Karpas-422 (cell line): ENCODE data around the gene SBK1. TPM values are rescaled to one million over a fixed set of nuclear protein-coding genes. Genes with fewer than 3 reads are reported as not detected.

Experiments
- DNase-seq: peaks from one replicate; pipeline ENCODE4 v3.0.0-alpha.2; 2015
- H2AFZ ChIP-seq: fragments of 200-600 bp; sonication (generic); 2 replicates; pipeline ENCODE4 v1.6.1; 2014; ENCODE audit warnings: antibody characterized with exemption, low read length, mixed read lengths
- H3K27ac ChIP-seq: fragments of 200-600 bp; sonication (generic); 2 replicates; pipeline ENCODE4 v1.5.1; 2014; ENCODE audit warnings: mild to moderate bottlenecking, low read length, moderate library complexity
- H3K27me3 ChIP-seq: fragments of 200-600 bp; sonication (generic); 2 replicates; pipeline ENCODE4 v1.6.1; 2014; ENCODE audit warnings: low read length, mixed read lengths
- H3K36me3 ChIP-seq: fragments of 200-600 bp; sonication (generic); 2 replicates; pipeline ENCODE4 v1.6.1; 2014; ENCODE audit warnings: low read length, mixed read lengths; ENCODE audit not compliant: insufficient read depth
- H3K4me1 ChIP-seq: fragments of 200-600 bp; sonication (generic); 2 replicates; pipeline ENCODE4 v1.6.1; 2014; ENCODE audit warnings: mild to moderate bottlenecking, low read length, mixed read lengths
- H3K4me2 ChIP-seq: fragments of 200-600 bp; sonication (generic); 2 replicates; pipeline ENCODE4 v1.6.1; 2014; ENCODE audit warnings: low read length, low read depth, mild to moderate bottlenecking; ENCODE audit not compliant: poor library complexity, severe bottlenecking
- H3K4me3 ChIP-seq: fragments of 200-600 bp; sonication (generic); 2 replicates; pipeline ENCODE4 v1.5.1; 2014; ENCODE audit warnings: mild to moderate bottlenecking, antibody characterized with exemption, low read length, mixed read lengths
- H3K79me2 ChIP-seq: fragments of 200-600 bp; sonication (generic); 2 replicates; pipeline ENCODE4 v1.6.1; 2014; ENCODE audit warnings: mild to moderate bottlenecking, low read length, mixed read lengths
- H3K9ac ChIP-seq: fragments of 200-600 bp; sonication (generic); 2 replicates; pipeline ENCODE4 v1.6.0; 2014; ENCODE audit warnings: low read length
- H3K9me2 ChIP-seq: fragments of 200-600 bp; sonication (generic), shearing (Covaris generic); replicated peaks from 2 replicates; pipeline ENCODE4 v1.6.0; 2014; ENCODE audit warnings: mild to moderate bottlenecking, low read length, moderate library complexity; ENCODE audit not compliant: insufficient read depth
- H3K9me3 ChIP-seq: fragments of 300-700, 200-600 bp; sonication (generic); 2 replicates; pipeline ENCODE4 v1.6.1; 2014; ENCODE audit warnings: low read length, mixed read lengths
- H4K20me1 ChIP-seq: fragments of 200-600 bp; sonication (generic); 2 replicates; pipeline ENCODE4 v1.6.1; 2014; ENCODE audit warnings: mild to moderate bottlenecking, antibody characterized with exemption, low read length, low read depth; ENCODE audit not compliant: insufficient read depth
- total RNA-seq: library from RNA; depleted of rRNA; stranded (reverse); fragments of >200 nt; shearing (Covaris generic); gene quantifications from 2 replicates; pipeline ENCODE4 v1.2.3, GENCODE V29; 2014; ENCODE audit warnings: low replicate concordance

Gene SBK1
- total RNA-seq, 1 experiment from 2014 or later: 0.07 TPM

GRCh38 chr16:28295276-28295675 lies 3.0 kb downstream of the SBK1 start:
- no peaks in the 10 kb centered on the region for H3K9me2 ChIP-seq
- no peak overlapping the region for H3K27ac ChIP-seq
- no peaks in the 10 kb centered on the region for H3K36me3 ChIP-seq
- H4K20me1 ChIP-seq: no peaks in the 10 kb centered on the region
- H3K9me3 ChIP-seq: no peaks in the 10 kb centered on the region
- H3K79me2 ChIP-seq: peaks cover 12% of the 10 kb centered on the region
- no peak for DNase-seq
- H3K27me3 ChIP-seq: no peaks in the 10 kb centered on the region
- no peak overlapping the region for H3K4me3 ChIP-seq
- peaks cover 12% of the 10 kb centered on the region for H3K4me1 ChIP-seq
- no peak overlapping the region for H3K9ac ChIP-seq
- H2AFZ ChIP-seq: no peak overlapping the region
- H3K4me2 ChIP-seq: no peak overlapping the region

GRCh38 chr16:28297308-28297707 lies 5.0 kb downstream of the SBK1 start:
- Histone ChIP-seq H4K20me1 (no peaks in the 10 kb centered on the region), H3K4me1 (peaks cover 4% of the 10 kb centered on the region), H3K9me2 (no peaks in the 10 kb centered on the region), H3K9me3 (no peaks in the 10 kb centered on the region), H2AFZ (no peak overlapping the region), H3K79me2 (no peaks in the 10 kb centered on the region), H3K27me3 (no peaks in the 10 kb centered on the region), H3K9ac (no peak overlapping the region), H3K27ac (no peak overlapping the region), H3K4me2 (no peak overlapping the region), H3K4me3 (no peak overlapping the region), H3K36me3 (no peaks in the 10 kb centered on the region)
- no peak for DNase-seq

DNA sequence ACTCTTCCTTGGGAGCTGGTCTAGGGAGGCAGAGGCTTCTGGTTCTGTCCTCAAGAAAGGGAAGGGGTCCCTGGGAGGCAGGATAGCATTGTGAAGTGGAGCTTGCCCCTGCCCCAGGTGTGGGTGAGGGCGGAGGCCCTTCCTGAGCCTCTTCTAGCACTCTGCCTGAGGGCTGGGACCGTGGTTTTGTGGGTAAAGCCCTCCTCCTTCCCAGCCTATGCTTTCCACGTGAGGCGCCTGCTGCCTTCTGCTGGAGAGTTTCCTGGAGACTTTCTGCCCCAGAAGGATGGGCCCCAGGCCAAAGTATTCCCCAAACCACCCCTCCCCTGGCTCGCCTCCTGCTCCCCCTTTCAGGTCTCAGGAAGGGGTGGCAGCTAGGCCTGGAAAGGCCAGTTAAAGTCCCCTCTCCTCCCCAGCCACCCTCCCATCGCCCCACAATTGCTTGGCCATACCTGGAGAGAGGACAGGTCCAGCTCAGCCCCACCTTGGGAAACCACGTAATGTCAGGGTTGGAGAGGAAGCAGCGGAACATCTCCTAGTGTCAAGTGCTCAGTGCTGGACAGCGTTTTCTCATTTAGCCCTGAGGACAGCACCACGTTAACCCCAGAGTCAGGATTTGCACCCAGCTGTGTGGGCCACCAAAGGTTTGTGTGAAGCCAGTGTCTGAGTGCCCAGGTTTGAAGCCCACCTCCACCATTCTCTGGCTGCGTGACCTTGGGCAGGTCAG lies 5.6 kb downstream of the SBK1 start:
- no peaks in the 10 kb centered on the region for H3K36me3 ChIP-seq
- H2AFZ ChIP-seq: no peak overlapping the region
- H3K9me3 ChIP-seq: no peaks in the 10 kb centered on the region
- no peaks in the 10 kb centered on the region for H3K9me2 ChIP-seq
- H3K27me3 ChIP-seq: no peaks in the 10 kb centered on the region
- H3K4me2 ChIP-seq: no peak overlapping the region
- no peak overlapping the region for H3K9ac ChIP-seq
- no peak for DNase-seq
- no peak overlapping the region for H3K4me3 ChIP-seq
- no peaks in the 10 kb centered on the region for H3K79me2 ChIP-seq
- no peak overlapping the region for H3K27ac ChIP-seq
- H4K20me1 ChIP-seq: no peaks in the 10 kb centered on the region
- H3K4me1 ChIP-seq: no peaks in the 10 kb centered on the region; the same call in 1 of the 2 replicates

GRCh38 chr16:28298511-28298878 lies 6.2 kb downstream of the SBK1 start:
- Histone ChIP-seq H3K9me2 (no peaks in the 10 kb centered on the region), H3K4me3 (no peak overlapping the region), H3K9ac (no peak overlapping the region), H3K4me1 (no peaks in the 10 kb centered on the region), H3K79me2 (no peaks in the 10 kb centered on the region), H2AFZ (no peak overlapping the region), H3K9me3 (no peaks in the 10 kb centered on the region), H3K27me3 (no peaks in the 10 kb centered on the region), H4K20me1 (no peaks in the 10 kb centered on the region), H3K4me2 (no peak overlapping the region), H3K27ac (no peak overlapping the region), H3K36me3 (no peaks in the 10 kb centered on the region)
- DNase-seq: no peak

- Histone ChIP-seq H3K27me3 (no peaks in the 10 kb centered on the region), H3K36me3 (no peaks in the 10 kb centered on the region), H3K9me2 (no peaks in the 10 kb centered on the region), H3K4me2 (no peak overlapping the region), H3K79me2 (no peaks in the 10 kb centered on the region), H3K4me3 (no peak overlapping the region), H2AFZ (no peak overlapping the region), H3K4me1 (no peaks in the 10 kb centered on the region), H3K9ac (no peak overlapping the region), H4K20me1 (no peaks in the 10 kb centered on the region), H3K27ac (no peak overlapping the region), H3K9me3 (no peaks in the 10 kb centered on the region)
- no peak for DNase-seq
Observed at GRCh38 chr16:28300327-28300726, 8.0 kb downstream of the SBK1 start.

DNA sequence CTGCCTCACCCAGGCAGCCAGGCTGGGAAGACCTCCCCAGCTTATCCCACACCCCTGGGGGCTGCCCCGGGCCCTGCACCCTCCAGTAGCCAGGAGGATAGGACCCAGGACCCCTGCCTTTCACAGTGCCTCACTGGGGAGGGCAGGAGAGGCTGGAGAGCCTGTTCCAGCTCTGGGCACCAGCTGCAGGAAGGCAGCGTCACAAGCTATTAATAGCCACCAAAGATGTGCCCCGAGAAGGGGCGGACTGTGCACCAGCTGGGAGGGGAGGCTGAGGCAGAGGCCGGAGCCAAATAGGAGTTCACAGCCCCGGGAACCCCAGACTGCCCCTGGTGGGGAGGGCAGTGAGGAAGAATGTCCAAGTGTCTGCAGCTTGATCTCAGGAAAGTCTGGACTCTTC lies 8.8 kb downstream of the SBK1 start:
- Histone ChIP-seq H3K4me1 (no peaks in the 10 kb centered on the region), H3K4me3 (no peak overlapping the region), H3K79me2 (no peaks in the 10 kb centered on the region), H3K27me3 (no peaks in the 10 kb centered on the region), H3K36me3 (no peaks in the 10 kb centered on the region), H3K9me3 (no peaks in the 10 kb centered on the region), H3K27ac (no peak overlapping the region), H2AFZ (no peak overlapping the region), H4K20me1 (no peaks in the 10 kb centered on the region), H3K4me2 (no peak overlapping the region), H3K9me2 (no peaks in the 10 kb centered on the region), H3K9ac (no peak overlapping the region)
- no peak for DNase-seq

DNA sequence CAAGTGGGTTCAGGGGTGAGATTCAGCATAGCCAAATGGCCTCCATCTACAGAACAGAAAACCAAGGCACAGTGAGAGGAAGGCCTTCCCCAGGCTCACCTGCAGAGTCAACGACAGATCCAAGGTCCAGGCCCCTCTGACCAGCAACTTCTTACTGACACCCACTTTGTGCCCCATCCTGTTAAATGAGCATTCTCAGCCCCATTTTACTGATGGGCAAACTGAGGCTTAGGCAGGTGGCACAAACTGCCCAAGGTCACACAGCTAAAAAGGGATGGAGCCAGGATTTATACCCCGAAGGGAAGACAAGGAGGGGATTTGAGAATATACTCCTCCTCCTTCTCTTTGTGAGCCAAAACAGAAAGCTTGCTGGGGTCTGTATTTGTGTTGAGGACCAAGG lies 9.3 kb downstream of the SBK1 start:
- Histone ChIP-seq H2AFZ (no peak overlapping the region), H3K4me3 (no peak overlapping the region), H3K36me3 (no peaks in the 10 kb centered on the region), H3K9me3 (no peaks in the 10 kb centered on the region), H3K4me2 (no peak overlapping the region), H3K27me3 (no peaks in the 10 kb centered on the region), H3K4me1 (no peaks in the 10 kb centered on the region), H3K9ac (no peak overlapping the region), H3K9me2 (no peaks in the 10 kb centered on the region), H3K27ac (no peak overlapping the region), H4K20me1 (no peaks in the 10 kb centered on the region), H3K79me2 (no peaks in the 10 kb centered on the region)
- DNase-seq: no peak

DNA sequence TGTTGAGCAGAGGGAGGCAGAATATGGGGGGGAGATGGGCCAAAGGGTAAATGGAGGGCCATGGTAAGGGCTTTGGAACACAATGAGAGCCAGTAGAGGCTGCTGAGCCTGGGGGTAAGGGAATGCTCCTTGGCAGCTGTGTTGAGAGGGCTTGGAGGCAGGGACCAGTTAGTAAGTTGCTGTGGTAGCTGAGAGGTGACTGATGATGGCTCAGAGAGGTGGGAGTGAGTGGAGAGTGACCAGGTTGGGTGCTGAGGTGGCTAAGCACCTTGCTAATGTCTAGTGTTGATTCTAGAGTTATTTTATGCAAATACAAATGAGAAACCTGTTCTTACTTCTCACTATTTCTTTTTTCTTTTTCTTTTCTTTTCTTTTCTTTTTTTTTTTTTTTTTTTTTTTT lies 10.8 kb downstream of the SBK1 start:
- DNase-seq: no peak
- no peak overlapping the region for H3K4me2 ChIP-seq
- H3K9me3 ChIP-seq: no peaks in the 10 kb centered on the region
- H3K9me2 ChIP-seq: no peaks in the 10 kb centered on the region
- H3K36me3 ChIP-seq: no peaks in the 10 kb centered on the region
- no peak overlapping the region for H3K4me3 ChIP-seq
- no peak overlapping the region for H3K27ac ChIP-seq
- H2AFZ ChIP-seq: no peak overlapping the region
- H4K20me1 ChIP-seq: no peaks in the 10 kb centered on the region
- no peak overlapping the region for H3K9ac ChIP-seq
- no peaks in the 10 kb centered on the region for H3K79me2 ChIP-seq
- H3K4me1 ChIP-seq: no peaks in the 10 kb centered on the region
- H3K27me3 ChIP-seq: no peaks in the 10 kb centered on the region
